ENCODE data around the gene ZNF804B.

ZNF804B gene

DNA sequence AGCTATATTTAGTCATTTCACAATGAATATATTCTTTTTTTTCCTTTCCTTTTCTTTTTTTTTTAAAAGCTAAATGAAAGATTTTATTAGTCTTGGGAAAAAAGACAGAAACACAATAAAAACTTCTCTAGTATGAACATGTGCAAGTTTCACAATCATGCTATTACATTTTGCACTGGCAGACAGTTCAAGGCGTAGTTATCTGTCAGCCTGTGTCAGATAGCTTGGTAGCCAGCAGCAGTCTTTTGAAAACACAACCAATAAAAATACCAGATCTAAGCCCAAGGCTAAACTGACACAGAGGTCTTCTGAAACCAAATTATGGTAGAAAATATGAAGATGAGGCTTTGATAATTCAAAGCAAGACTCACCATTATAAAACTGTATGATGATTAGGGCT lies 241.8 kb downstream of the ZNF804B start:
- DNase-seq = no peak

DNA sequence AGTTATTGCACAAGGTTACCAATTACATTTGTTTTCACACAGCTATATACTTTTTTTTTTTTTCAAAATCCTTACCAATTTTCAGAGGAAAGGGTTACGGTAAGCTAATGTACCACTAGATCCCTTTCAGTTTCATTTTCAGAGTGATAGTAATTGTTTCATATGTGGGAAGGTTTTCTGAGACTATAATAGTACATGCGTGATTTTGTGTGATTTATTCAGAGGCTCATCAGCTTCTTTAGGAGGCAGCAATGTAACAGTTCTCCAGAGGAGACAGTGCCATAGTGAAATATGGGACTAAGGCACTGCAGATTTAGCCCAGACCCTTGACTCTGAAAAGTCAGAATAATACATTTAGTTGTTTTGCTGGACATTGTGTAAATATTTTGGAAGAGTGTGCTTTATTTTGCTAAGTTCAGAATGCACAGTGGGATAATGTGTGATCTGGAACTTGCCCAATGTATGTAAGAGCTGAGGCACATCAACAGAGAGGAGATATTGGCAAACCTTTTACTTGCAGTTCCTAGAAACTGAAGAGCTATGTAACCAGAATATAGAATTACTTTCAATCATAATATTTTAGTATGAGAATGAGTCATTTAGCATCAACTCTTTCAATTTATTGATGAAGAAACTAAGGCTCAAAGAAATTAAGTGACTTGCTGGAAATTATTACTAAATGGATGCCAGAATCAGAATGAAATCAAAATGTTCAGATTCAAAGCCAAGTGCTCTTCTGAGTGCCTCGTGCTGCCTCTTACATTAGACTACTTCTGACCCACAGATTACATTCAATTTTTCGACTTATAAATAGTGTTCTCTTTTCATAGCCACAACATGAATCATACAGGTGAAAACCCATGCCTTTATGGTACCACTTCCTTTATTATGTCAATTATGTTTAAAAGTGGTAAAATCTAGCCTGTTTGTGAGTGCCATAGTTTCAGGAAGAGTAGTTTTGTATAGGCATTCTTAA lies 243.8 kb downstream of the ZNF804B start:
- DNase-seq = no peak

DNA sequence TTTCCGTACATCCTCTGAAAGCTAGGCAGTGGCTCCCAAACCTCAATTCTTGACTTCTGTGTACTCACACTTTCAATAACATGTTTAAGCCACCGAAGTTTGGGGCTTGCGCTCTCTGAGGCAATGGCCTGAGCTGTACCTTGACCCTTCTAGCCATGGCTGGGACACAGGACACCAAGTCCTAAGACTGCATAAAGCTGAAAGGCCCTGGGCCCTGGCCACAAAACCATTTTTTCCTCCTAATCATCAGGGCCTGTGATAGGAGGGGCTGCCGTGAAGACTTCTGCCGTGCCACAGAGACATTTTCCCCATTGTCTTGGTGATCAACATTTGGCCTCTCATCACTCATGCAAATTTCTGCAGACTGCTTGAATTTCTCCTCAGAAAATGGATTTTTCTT lies 252.5 kb downstream of the ZNF804B start:
- DNase-seq = no peak

DNA sequence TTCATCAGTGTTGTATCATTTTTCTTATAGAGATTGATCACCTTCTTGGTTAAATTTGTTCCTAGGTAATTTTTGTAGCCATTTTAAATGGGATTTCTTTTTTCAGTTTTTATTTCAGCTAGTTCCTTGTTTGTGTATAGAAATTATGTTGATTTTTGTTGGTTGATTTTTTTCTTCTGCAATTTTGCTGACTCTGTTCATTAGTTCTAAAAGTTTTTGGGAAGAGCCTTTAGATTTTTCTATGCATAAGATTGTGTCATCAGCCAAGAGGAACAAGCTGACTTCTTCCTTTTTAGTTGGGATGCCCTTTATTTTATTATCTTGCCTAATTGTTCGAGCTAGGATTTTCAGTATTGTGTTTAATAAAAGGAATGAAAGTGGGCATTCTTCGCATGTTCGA lies 258.2 kb downstream of the ZNF804B start:
- DNase-seq = no peak

DNA sequence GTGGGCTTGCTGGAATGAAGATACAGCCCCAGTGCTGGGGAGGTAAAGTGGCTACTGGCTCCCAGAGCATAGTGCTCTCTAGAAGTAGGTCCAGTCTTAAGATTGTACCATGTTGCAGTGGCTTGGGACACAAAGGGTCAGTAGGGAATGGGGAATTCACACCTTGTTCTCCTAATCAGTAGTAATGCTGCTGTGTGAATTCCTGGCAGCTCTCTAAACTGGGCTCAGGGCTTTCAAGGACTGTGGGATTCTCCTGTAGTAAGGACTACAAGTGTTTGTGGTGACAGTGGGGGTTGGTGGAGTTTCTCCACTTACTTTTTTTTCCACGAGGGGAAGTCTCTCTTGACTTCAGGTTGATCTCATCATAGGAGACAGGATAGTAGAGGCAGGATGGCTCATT lies 262.2 kb downstream of the ZNF804B start:
- DNase-seq = no peak

DNA sequence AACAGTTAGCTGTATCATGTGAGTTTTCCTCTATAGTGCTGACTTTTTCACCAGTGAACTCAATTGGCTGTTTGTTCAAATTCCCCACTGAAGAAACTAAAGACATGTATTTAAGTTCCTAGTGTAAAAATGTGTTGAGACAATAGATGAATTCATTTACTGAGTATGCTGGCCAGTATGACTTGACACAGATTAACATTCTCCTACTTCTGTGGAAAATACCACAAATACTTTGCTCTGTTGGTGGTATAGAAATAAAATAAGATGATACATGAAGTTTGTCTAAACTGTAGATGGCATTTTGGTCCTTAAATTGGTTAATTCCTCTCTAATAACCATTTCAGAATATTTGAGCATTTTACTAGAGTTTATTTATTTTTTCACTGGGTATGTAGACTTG lies 263.7 kb downstream of the ZNF804B start:
- no peak for DNase-seq

DNA sequence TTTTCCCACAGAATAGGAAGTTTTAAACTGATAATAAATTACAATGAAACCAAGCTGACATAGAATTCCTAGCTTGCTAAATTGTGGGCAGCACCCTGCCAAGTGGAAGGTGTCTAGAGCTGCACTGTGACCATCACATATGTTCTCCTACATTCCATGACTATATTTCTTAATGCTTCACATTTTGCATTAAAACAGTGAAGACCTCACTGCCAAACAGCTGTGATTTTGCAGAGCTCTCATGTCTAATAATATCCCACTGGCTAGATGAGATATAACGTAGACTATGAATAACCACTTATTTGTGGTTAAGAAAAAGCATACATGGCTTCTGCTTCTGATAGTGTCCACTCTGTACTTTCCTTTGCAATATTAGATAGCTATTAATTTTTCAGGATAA lies 264.4 kb downstream of the ZNF804B start:
- DNase-seq = no peak

DNA sequence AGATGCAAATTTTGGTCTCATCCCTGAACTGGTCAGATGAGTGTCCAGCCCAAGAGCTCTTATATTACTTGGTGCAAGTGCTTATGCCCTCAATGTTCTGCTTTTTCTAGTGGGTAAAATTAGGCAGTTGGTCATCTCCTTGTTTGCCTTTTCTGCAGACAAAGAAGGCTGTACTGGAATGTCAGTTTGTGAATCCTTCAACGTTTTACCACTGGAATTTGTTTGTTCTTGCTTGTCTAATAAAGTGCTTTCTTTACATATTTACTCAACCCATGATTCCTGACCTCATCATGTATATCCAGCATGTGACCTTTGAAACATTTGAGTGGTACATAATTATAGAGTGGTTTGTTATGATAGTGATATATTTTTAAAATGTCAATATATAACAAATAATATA lies 268.3 kb downstream of the ZNF804B start:
- DNase-seq = no peak

DNA sequence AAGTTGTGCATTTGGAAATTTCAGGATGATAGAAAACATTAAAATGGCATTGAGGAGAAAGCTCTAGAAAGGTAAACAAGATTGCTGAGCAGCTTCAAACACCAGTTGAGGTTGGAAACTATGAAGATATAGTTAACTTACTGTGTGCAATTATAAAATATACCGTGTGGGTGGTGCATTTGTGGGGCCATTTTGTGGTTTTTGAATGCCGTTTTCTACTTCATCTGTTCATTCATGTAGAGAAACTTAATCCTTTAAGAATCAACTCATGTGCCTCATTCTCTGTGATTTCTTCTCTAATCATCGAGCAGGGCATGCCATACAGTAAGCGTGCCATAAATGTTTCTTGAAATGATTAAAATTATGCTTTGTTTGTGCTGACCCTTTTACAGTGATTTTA lies 268.8 kb downstream of the ZNF804B start:
- no peak for DNase-seq

DNA sequence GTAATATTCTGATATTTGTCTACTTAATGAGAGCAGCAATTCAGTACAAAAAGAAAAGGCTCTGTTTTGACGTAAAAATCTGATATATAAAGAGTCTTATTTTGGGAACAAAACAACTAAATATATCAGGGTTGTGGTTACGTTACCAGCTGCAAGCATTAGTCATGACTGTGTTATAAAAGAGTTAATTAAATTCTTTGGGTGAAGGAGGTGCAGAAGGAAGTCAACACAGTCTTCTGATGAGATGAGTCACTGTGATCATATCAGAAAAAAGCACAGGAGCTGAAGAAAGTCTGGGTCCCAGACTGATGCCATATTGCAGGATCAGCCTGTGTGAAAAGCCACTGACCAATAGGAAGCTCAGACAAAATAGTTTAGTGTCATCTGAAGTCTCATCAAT lies 270.4 kb downstream of the ZNF804B start:
- DNase-seq = no peak

DNA sequence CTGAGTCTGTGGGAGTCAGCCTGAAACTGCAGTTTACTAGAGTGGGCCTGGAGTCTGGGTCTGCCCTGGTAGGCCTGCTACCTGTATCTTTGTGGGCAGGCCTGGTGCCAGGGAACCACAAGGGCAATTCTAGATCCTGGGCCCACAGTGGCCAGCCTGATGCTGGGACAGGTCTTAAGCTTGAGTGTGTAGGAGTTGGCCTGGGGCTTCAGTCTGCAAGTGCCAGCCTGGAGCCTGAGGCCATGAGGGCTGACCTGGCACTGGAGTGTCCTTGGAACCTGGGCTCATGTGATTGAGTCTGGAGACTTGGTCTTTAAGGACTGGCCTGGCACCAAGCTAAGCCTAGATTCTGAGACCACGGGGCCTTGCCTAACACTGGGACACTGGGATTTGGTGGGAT lies 281.7 kb downstream of the ZNF804B start:
- DNase-seq = no peak

DNA sequence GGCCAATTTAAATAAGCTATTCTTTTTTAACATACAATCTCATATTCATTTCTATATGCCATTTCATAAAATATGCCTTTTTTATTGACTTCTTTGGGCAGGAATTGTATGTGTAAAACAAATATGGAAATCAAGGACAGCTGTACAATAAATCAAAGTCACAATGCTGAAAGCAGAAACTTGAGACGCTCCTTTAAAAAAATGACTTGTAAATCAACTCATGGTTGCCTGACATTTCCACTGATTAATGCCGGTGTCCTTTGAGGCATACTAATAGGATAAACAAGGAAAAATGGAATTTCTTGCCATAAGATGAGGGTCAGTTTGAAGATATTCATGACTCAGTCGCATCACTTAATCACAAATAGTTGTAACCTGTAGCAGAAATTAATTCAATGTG lies 283.4 kb downstream of the ZNF804B start:
- DNase-seq = no peak

DNA sequence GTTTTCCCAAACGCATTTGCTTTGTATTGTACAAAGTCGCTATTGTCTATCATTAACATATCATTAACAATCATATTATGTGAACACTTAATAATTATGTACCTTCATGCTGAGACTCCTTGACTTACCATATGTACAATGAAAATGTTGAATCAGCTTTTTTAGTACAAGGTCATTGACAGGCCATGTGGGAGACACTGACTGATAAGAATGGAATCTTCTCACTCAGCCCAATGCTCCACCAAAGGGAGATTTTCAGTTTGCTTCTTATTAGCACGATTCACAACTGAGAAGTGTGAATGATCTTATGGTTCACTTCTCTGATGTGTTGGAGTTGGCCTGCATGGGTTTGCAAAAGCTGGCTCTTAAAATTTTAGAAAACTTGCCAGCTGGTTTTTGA lies 289.5 kb downstream of the ZNF804B start:
- DNase-seq = no peak

DNA sequence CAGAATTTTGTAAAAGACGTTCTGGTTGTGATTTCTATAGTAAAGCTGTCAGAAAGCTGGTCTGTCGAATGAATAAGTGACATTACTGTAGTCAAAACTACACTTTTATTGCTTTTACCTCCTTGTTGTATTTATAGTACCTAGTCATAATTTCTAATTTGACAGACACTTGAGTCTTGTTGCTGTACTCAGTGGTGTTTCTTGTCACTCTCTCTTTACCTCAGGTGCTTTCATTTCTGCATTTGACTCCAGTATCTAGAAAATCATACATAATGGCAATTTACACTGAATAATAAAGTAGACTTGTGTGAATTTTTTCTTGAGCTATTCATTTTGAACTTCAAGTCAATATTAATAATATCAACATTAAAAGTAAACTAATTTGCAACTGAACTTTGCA lies 293.6 kb downstream of the ZNF804B start:
- DNase-seq = no peak

DNA sequence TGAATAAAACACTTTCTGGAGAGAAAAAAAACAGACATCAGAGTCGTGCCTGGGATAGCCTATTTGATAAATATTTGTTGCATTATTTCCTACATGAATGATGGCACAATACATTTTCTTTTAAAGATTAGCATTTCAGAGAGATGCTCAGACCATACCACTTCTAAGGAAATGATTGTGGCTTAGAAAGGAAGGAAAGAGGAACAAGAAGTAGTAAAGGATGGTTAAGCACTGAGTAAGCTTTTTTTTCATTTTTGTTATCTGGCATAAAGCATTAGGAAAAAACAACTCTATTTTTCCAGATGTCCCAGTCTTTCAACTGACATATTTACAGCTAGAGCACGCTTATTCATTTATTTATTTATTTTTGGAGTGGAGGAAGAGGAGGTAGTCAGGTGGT lies 294.9 kb downstream of the ZNF804B start:
- no peak for DNase-seq

DNA sequence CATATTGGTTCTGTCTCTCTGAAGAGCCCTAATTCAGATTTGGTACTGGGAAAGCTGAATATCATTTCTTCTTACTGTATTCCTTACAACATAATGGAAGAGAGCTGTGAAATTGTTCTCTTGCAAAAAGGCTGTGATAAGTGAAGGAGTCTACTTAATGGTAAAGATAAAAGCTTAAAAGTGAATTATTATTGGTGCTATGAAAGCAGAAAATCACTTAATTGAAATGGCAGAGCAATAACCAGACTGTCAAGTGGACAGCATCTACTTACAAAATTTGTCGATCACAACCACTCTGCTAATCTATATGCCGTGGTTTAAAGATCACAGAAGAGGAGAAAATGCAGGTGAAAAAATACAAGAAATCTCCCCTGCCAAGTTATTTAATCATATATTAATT lies 300.7 kb downstream of the ZNF804B start:
- DNase-seq = no peak

DNA sequence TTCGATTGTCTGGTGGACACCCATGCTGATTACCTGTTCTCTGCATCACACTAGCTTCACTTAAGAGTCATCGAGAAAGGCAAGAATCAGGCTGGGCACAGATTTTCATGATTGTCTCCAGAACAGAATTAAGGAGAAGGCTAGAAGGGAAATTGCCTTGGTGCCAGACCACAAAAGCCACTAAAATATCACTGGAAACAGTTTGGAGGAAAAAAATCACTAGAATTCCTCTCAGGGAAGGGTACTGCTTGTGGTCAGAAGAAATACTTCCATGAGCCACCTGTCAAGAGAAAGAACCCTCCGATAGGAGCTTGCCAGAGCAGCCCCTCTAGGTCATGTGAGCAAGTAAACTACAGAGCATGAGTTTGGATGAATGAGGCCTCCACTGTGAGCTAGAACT lies 305.3 kb downstream of the ZNF804B start:
- DNase-seq = no peak

DNA sequence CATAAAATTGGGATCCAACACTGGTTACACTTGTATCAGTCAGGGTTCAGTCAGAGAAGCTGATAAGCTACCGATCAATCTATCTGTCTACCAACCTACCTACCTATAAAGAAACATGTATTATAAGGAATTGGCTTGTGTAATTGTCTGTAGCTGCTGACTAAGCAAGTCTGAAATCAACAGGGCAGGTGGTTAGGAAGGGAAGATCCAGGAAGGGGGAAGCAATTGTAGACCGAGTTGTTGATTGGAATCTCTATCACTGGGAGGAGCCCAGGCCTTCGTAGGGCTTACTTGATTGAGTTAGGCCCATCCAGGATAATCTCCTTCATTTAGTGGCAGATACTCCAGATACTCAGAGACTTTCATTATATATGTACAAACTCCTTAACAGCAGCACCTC lies 307.5 kb downstream of the ZNF804B start:
- no peak for DNase-seq

DNA sequence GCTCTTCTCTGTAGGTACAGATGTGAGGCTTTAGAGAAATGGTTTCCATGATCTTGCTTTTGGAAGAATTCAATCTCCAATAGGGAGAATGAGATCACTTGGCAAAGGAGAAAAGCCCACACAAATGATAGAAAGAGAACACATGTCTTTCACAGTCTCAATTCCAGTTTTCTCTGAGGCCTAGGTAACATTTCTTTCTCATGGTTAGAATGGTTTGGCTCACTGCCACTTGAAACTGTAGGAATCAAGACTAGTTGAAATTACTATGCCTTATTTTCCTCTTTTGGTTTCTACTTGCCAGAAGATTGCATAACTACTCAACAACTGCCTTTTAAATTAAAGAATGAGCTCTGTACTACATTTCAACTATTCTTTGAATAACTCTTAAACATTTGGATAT lies 312.6 kb downstream of the ZNF804B start:
- no peak for DNase-seq

DNA sequence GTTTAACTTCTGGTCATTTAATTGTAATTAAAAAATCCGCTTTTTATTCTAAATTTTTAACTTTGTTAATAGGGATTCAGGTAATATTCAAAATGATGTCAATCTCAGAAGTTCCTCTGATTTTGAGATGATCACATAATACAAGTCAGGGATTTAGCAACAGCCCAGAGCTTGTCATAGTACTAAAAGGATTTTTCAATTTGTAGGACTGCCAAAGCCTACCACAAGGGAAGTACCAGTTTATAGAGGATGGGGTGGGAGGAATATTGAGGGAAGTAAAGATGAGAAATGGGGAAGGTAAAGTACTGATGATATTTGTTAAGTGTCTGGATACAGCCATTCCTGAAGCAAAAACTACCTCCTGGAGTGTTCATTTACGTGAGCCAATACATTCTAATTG lies 314.3 kb downstream of the ZNF804B start:
- no peak for DNase-seq

DNA sequence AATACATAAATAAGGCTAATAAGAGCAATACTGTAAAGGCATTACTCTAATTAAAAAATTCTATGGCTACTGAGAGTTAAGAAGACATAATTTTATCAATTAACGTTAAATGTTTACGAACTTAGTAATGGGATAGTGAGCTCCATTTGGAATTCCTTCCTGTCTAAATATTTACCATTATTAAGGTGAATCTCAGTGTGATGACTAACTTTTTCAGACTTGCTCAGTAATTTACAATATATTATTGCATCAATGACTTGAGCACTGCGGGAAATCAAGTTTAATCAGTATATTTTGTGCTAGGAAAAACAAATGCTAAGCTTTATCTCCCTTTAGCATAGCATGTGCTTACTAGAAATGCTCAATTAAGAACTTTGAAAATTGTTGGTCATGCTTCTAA lies 318.5 kb downstream of the ZNF804B start:
- no peak for DNase-seq

DNA sequence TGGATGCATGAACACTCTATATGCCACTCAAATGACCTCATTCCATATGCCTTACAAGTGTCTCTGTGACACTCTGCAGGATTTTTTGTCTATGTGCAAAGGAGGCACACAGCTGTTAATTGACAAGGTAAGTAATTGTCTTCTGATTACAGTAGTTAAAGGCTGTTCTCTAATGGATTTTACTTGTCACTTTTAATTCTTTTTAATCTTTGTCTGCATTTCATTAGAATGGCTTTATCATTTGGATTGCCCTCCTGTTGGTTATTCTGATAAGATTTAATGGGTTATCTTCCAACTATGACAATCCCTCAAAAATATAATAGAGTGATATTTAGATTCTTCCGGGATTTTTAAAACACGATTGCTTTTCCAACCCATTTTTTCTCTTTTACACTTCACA lies 326.1 kb downstream of the ZNF804B start:
- no peak for DNase-seq

DNA sequence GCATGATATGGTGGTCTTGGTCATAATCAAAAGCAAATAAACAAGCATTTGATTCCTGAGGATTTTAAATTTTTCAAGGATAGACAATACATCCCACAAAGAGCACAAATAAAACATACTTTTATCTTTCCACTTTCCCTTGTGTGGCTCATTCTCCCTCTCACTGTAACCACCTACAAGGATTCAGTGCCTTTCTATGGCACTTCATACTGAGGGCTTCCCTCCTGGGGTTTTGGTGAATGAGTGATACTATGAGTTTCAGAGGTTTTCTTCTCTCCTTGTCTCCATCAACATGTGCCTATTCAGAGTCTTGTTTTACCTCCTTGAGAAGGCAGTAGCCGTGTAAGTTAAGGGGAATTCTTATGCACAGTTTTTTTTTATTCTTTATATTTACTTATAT lies 332.1 kb downstream of the ZNF804B start:
- no peak for DNase-seq

DNA sequence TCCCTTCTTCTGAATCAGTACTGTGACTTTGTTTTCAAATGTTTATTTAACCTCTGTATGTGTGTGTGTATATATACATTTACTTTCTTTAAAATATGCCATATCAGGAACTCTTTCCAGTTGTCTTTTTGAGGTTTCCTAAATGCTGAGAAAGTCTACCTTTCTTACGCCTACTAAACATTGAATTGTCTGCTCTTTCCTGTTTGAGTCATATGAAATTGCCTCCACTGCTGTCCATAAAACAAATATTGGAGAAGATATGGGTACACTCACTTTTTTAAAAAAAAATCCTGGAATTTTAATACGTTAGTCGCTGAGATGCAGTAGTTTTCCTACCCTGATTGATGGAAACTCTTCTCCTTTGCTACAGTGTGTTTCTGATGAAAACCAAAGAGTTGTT lies 334.8 kb downstream of the ZNF804B start:
- DNase-seq = no peak

DNA sequence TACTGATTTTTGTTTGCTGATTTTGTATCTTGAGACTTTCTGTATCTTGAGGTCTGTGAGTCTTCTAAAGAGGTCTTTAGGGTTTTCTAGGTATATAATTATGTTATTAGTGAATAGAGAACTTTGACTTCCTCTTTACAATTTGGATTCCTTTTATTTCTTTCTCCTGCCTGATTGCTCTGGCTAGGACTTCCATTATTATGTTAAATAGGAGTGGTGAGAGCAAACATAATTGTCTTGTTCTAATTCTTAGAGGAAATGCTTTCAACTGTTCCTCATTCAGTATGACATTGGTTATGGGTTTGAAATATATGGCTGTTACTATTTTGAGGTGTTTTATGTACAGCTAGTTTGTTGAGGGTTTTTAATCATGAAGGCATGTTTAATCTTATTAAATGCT lies 344.1 kb downstream of the ZNF804B start:
- DNase-seq = no peak

Measured in cortex of kidney (tissue), 1 donor.